ENCODE results near the gene PSD.

GRCh38 chr10:102358712-102359382, 59.7 kb downstream of the PSD start:
- no peak for TF ChIP-seq POLR2A (IDR thresholded peaks at IDR 0.05)
- no peak for TF ChIP-seq CTCF (IDR thresholded peaks at IDR 0.05)
